PFSK-1 (cell line): Measurements from ENCODE around the gene MKI67.

Source experiments
- FOXP2 ChIP-seq: optimal IDR thresholded peaks from 2 replicates; pipeline ENCODE3; 2011; ENCODE audit warnings: borderline replicate concordance, control low read depth, inconsistent platforms; ENCODE audit not compliant: insufficient read depth; ENCODE audit errors: extremely low read length, extremely low read depth
- POLR2AphosphoS5 ChIP-seq: IDR thresholded peaks from 2 replicates; pipeline ENCODE4 v1.6.1; 2012; ENCODE audit warnings: low read depth, mild to moderate bottlenecking, control low read depth, low read length, moderate library complexity
- SIN3A ChIP-seq: IDR thresholded peaks from 2 replicates; pipeline ENCODE4 v1.6.1; 2012; ENCODE audit warnings: mild to moderate bottlenecking, low read length, moderate library complexity, borderline replicate concordance; ENCODE audit not compliant: insufficient read depth
- TAF1 ChIP-seq: IDR thresholded peaks from 2 replicates; pipeline ENCODE4 v1.6.1; 2012; ENCODE audit warnings: low read length, control low read depth, borderline replicate concordance; ENCODE audit not compliant: insufficient read depth
- TF ChIP-seq, protein P1 (sequence below), 2 experiments: IDR thresholded peaks; 2 replicates each; pipeline versions ENCODE4 v1.6.1 to v1.8.0; 2011 to 2012; ENCODE audit warnings: low read depth in 2 of 2, low read length in 2 of 2, control low read depth in 1 of 2, inconsistent platforms in 1 of 2, mild to moderate bottlenecking in 1 of 2, moderate library complexity in 1 of 2; ENCODE audit not compliant: insufficient read depth in 1 of 2

Gene MKI67

DNA sequence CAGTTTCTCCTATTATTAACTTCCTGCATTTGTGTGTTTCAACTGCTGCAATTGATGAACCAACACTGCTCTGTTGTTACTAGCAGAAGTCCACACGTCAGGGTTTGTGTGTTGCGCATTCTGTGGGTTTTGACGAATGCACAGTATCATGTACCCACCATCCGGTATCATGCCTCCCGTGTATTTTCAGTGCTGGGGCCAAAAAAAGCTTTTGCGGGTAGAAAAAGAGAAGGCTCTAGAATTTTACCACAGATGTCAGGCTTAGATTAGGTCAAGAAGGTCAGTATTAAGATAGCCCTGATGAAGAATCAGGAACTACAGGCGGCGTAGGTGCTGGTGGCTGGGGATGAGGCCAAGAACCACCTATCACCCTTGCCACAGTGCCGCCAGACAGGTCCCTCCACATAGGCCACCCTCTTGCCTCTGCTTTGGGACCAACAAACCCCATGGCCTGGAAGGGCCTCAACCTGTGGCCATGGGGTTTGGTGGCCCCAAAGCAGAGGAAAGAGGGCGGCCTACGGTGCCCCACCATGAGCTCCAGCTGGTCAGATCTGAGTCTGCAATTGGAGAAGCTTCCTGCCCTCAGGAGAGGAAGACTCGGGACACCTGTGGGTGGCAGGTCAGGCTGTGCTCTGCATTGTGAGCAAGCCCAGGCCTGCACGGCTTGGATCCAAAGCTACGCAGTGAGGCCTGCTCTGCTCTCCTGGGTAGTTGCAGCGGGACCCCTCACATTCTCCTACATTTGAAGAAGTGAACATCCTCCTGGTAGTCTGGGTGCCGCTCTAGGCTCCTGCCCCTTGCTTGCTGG lies 71.9 kb downstream of the MKI67 start:
- TF ChIP-seq SIN3A (no peak), FOXP2 (no peak), TAF1 (no peak), POLR2AphosphoS5 (no peak)
- TF ChIP-seq, protein P1, sequence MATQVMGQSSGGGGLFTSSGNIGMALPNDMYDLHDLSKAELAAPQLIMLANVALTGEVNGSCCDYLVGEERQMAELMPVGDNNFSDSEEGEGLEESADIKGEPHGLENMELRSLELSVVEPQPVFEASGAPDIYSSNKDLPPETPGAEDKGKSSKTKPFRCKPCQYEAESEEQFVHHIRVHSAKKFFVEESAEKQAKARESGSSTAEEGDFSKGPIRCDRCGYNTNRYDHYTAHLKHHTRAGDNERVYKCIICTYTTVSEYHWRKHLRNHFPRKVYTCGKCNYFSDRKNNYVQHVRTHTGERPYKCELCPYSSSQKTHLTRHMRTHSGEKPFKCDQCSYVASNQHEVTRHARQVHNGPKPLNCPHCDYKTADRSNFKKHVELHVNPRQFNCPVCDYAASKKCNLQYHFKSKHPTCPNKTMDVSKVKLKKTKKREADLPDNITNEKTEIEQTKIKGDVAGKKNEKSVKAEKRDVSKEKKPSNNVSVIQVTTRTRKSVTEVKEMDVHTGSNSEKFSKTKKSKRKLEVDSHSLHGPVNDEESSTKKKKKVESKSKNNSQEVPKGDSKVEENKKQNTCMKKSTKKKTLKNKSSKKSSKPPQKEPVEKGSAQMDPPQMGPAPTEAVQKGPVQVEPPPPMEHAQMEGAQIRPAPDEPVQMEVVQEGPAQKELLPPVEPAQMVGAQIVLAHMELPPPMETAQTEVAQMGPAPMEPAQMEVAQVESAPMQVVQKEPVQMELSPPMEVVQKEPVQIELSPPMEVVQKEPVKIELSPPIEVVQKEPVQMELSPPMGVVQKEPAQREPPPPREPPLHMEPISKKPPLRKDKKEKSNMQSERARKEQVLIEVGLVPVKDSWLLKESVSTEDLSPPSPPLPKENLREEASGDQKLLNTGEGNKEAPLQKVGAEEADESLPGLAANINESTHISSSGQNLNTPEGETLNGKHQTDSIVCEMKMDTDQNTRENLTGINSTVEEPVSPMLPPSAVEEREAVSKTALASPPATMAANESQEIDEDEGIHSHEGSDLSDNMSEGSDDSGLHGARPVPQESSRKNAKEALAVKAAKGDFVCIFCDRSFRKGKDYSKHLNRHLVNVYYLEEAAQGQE (IDR thresholded peaks at IDR 0.05; ENCODE audit: insufficient read depth in 1 of 2, low read depth in 2 of 2, low read length in 2 of 2), result no peak

DNA sequence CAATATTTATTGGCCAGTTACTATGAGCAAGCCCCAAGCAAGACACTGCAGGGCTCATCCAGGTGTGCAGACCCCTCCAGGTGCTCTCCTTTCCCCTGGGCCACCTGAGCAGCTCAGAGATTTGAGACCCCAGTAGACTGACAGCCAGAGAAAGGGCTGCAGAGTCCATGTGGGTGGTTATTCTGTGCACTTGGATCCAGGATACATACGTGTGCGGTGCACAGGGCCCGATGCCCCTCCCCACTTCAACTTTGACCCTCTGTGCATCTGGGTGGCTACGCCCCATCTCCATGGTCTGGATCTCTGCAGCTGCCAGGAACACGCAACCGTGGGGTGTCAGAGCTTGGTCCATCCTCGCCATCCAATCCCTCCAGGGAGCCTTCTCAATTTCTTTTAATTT lies 72.9 kb downstream of the MKI67 start:
- TF ChIP-seq FOXP2 (no peak), SIN3A (no peak), TAF1 (no peak), POLR2AphosphoS5 (no peak)
- TF ChIP-seq, protein P1 (IDR thresholded peaks at IDR 0.05; ENCODE audit: insufficient read depth in 1 of 2, low read depth in 2 of 2, low read length in 2 of 2), result no peak

DNA sequence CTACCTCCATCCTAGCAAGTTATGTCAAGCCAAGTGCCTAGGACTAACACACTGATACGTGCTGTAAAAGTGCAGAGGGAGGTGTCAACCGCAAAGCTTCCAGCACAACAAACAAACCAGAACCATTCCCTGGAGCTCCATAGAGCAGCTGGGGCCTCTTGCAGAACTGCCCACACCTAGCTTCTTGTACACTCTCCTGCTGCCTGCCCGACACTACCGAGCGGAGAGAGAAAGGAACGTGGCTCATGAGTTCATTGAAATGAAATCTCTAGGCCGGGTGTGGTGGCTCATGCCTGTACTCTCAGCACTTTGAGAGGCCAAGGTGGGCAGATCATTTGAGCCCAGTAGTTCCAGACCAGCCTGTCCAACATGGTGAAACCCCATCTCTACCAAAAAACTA lies 73.5 kb downstream of the MKI67 start:
- TF ChIP-seq FOXP2, result no peak

DNA sequence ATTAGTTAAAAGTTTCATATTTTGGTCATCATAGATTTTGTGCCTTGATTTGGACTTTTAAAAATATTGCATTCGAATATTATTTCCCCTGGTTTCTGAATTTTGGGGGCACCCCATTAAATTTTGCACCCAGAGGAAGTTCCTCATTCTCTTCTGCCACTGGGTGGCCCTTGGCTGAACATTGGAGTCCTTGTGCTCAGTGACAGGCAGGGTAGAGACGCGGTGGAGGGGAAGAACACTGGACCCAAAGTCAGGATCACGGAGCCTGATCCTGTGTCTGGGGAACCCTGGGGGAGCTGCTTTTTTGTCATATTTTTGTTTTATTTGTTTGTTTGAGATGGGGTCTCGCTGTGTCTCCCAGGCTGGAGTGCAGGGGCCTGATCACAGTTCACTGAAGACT lies 74.7 kb downstream of the MKI67 start:
- TF ChIP-seq TAF1 (no peak), POLR2AphosphoS5 (no peak), FOXP2 (no peak)
- TF ChIP-seq, protein P1 (IDR thresholded peaks at IDR 0.05; ENCODE audit: insufficient read depth in 1 of 2, low read depth in 2 of 2, low read length in 2 of 2), result no peak

DNA sequence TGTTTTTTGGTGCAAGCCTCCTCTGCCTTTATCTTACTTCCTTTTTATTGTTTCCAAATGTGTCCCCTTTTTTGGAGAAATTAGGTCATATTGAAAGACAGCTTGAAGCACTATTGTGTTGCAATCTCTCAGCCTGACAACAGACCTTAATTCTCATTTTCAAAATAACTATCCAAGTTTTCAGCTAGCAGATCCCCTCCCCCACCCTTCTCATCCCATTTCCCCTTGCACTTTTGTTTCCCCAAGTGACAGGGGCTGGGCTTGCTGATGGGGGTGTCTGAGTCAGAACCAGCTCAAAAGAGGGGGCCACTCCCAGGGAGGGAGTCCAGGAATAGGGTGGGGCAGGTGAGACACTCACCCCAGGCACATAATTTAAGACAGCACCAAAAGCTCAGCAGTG lies 75.3 kb downstream of the MKI67 start:
- TF ChIP-seq SIN3A (no peak), POLR2AphosphoS5 (no peak), FOXP2 (no peak), TAF1 (no peak)
- TF ChIP-seq, protein P1 (IDR thresholded peaks at IDR 0.05; ENCODE audit: insufficient read depth in 1 of 2, low read depth in 2 of 2, low read length in 2 of 2), result no peak
